KOPT-K1 (cell line): ENCODE data around the gene PERCC1.
A peak's percentile ranks its signal among the peaks of the same experiment; 100 is the strongest.
"Not testable (repeated sequence)": the region's sequence is repeated elsewhere in the genome, so short reads cannot be mapped to it uniquely, and the experiment has no call there.

Experiments
- H3K27ac ChIP-seq: fragments of 200-600 bp; sonication (generic); 2 replicates; pipeline ENCODE4 v1.5.1; 2016; ENCODE audit warnings: antibody characterized with exemption, mild to moderate bottlenecking, low read depth, low read length; ENCODE audit not compliant: poor library complexity, severe bottlenecking
- H3K36me3 ChIP-seq: fragments of 200-600 bp; sonication (generic); 2 replicates; pipeline ENCODE4 v1.5.1; 2017; ENCODE audit warnings: antibody characterized with exemption, mild to moderate bottlenecking, low read length, moderate library complexity; ENCODE audit not compliant: insufficient read depth
- H3K9me3 ChIP-seq: fragments of 200-600 bp; sonication (generic); 2 replicates; pipeline ENCODE4 v1.5.1; 2017; ENCODE audit warnings: antibody characterized with exemption, low read length, mild to moderate bottlenecking; ENCODE audit not compliant: insufficient read depth, poor library complexity, severe bottlenecking

The PERCC1 gene

GRCh38 chr16:1460602-1461138 is 29.8 kb downstream of the PERCC1 start:
- Histone ChIP-seq H3K36me3 (peaks cover 31% of the 10 kb centered on the region), H3K27ac (no peak overlapping the region), H3K9me3 (no peaks in the 10 kb centered on the region)

GRCh38 chr16:1461146-1461545 is 30.3 kb downstream of the PERCC1 start:
- no peak overlapping the region for H3K27ac ChIP-seq
- H3K9me3 ChIP-seq: no peaks in the 10 kb centered on the region
- peaks cover 27% of the 10 kb centered on the region for H3K36me3 ChIP-seq

GRCh38 chr16:1464196-1464893 is 33.5 kb downstream of the PERCC1 start:
- Histone ChIP-seq H3K36me3 (peaks cover 19% of the 10 kb centered on the region), H3K9me3 (no peaks in the 10 kb centered on the region), H3K27ac (no peak overlapping the region)

GRCh38 chr16:1464894-1465566 is 34.2 kb downstream of the PERCC1 start:
- Histone ChIP-seq H3K36me3 (peaks cover 17% of the 10 kb centered on the region), H3K27ac (no peak overlapping the region), H3K9me3 (no peaks in the 10 kb centered on the region)

- Histone ChIP-seq H3K27ac (no peak overlapping the region), H3K9me3 (no peaks in the 10 kb centered on the region), H3K36me3 (peaks cover 11% of the 10 kb centered on the region)
Measured at GRCh38 chr16:1465567-1465915, 34.7 kb downstream of the PERCC1 start.

GRCh38 chr16:1466054-1466453 is 35.2 kb downstream of the PERCC1 start:
- Histone ChIP-seq H3K36me3 (peaks cover 6% of the 10 kb centered on the region; the same call in 1 of the 2 replicates), H3K9me3 (no peaks in the 10 kb centered on the region), H3K27ac (no peak overlapping the region)

- Histone ChIP-seq H3K36me3 (no peaks in the 10 kb centered on the region; the same call in 1 of the 2 replicates), H3K27ac (no peak overlapping the region), H3K9me3 (no peaks in the 10 kb centered on the region)
Measured at GRCh38 chr16:1466968-1467521, 36.2 kb downstream of the PERCC1 start.

- Histone ChIP-seq H3K36me3 (no peaks in the 10 kb centered on the region), H3K27ac (no peak overlapping the region), H3K9me3 (no peaks in the 10 kb centered on the region)
Measured at GRCh38 chr16:1468426-1468810, 37.5 kb downstream of the PERCC1 start.

GRCh38 chr16:1469141-1469540 is 38.3 kb downstream of the PERCC1 start:
- not testable (repeated sequence) for H3K27ac ChIP-seq, H3K9me3 ChIP-seq, H3K36me3 ChIP-seq

GRCh38 chr16:1469693-1470201 is 38.9 kb downstream of the PERCC1 start:
- no peaks in the 10 kb centered on the region for H3K36me3 ChIP-seq
- H3K9me3 ChIP-seq: no peaks in the 10 kb centered on the region
- no peak overlapping the region for H3K27ac ChIP-seq

- Histone ChIP-seq H3K36me3 (no peaks in the 10 kb centered on the region), H3K9me3 (no peaks in the 10 kb centered on the region), H3K27ac (no peak overlapping the region)
Measured at GRCh38 chr16:1470481-1471251, 39.8 kb downstream of the PERCC1 start.

GRCh38 chr16:1471569-1472194 is 40.8 kb downstream of the PERCC1 start:
- Histone ChIP-seq H3K9me3 (no peaks in the 10 kb centered on the region), H3K36me3 (no peaks in the 10 kb centered on the region), H3K27ac (no peak overlapping the region)

GRCh38 chr16:1472974-1473373 is 42.1 kb downstream of the PERCC1 start:
- no peak overlapping the region for H3K27ac ChIP-seq

GRCh38 chr16:1474082-1474795 is 43.4 kb downstream of the PERCC1 start:
- Histone ChIP-seq H3K9me3 (no peaks in the 10 kb centered on the region), H3K36me3 (no peaks in the 10 kb centered on the region), H3K27ac (peak overlapping the region; percentile 92)

More at GRCh38 chr16:1472974-1473373, 42.1 kb downstream of the PERCC1 start:
- no peaks in the 10 kb centered on the region for H3K9me3 ChIP-seq
- no peaks in the 10 kb centered on the region for H3K36me3 ChIP-seq
